Measurements from ENCODE around the gene IGFLR1.

DNA sequence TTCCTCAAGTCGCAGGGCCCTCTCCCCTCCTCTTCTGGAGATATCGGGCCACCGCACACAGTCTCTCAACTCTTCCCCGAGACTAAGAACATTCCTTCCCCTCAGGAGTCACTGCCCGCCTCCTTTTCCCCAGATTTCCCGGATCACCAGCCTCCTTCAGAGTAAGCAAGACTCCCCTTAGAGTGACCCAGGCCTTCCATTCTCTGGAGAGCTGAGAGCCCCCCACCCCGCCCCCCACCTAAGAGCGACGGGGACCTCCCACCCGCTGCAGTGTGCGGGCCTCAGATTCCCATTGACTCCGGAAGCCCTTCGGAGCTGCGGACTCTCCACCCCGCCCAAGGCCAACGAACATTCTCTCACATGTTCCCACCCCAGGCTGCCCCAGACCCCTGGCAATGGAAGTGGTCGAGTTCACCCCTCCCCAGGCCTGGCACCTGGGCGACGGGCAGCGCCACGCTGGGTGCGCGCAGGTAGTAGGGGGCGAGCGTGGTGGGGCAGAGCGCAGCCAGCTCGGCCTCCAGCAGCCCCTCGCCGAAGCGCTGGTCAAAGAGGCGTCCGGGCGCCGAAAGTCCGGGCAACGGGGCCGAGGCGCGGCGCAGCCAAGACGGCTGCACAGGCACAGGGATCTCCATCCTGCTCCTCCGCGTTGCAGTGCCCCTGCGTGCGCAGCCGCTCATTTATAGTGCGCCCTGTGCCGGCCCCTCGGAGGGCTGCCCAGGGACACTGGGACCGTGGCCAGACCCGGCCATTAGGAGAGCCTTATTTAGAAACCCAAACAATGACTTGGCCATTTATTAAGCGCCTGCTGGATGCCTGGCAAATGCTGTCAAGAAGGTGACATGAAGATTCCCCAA lies 14.4 kb upstream of the IGFLR1 start, which contains the start of gene HSPB6:
- TF ChIP-seq POLR2A (IDR thresholded peaks at IDR 0.05): peak in 2 of 4 donors; percentile 34 to 71
- TF ChIP-seq, protein P1, sequence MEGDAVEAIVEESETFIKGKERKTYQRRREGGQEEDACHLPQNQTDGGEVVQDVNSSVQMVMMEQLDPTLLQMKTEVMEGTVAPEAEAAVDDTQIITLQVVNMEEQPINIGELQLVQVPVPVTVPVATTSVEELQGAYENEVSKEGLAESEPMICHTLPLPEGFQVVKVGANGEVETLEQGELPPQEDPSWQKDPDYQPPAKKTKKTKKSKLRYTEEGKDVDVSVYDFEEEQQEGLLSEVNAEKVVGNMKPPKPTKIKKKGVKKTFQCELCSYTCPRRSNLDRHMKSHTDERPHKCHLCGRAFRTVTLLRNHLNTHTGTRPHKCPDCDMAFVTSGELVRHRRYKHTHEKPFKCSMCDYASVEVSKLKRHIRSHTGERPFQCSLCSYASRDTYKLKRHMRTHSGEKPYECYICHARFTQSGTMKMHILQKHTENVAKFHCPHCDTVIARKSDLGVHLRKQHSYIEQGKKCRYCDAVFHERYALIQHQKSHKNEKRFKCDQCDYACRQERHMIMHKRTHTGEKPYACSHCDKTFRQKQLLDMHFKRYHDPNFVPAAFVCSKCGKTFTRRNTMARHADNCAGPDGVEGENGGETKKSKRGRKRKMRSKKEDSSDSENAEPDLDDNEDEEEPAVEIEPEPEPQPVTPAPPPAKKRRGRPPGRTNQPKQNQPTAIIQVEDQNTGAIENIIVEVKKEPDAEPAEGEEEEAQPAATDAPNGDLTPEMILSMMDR (IDR thresholded peaks at IDR 0.05): no peak

All from esophagus squamous epithelium (tissue), 4 donors.